Measurements from ENCODE around the gene NDUFS3. TPM values are rescaled to one million over a fixed set of nuclear protein-coding genes. Genes with fewer than 3 reads are reported as not detected.
"Not testable (repeated sequence)": the region's sequence is repeated elsewhere in the genome, so short reads cannot be mapped to it uniquely, and the experiment has no call there.

NDUFS3 gene
- total and polyA plus RNA-seq, 7 experiments from 2014 or later = 68.6 to 116 (median 108) TPM

- peaks cover 36 to 92% (median 67%) of the 10 kb centered on the region in 7 donors for H3K4me1 Mint-ChIP-seq
- Histone ChIP-seq H3K36me3 (ENCODE audit: control insufficient read depth in 2 of 3, insufficient read depth in 3 of 3, low read length in 3 of 3) (peaks cover 0 to 3% (median 0%) of the 10 kb centered on the region in 3 experiments), H3K27me3 (ENCODE audit: control insufficient read depth in 2 of 2, insufficient read depth in 2 of 2, low read length in 2 of 2) (no peaks in the 10 kb centered on the region), H3K27ac (ENCODE audit: low read depth, low read length) (no peak overlapping the region), H3K4me1 (ENCODE audit: control insufficient read depth in 2 of 2, insufficient read depth in 2 of 2, low read length in 2 of 2) (peaks cover 23 to 36% of the 10 kb centered on the region in 2 donors), H3K4me3 (ENCODE audit: low read length) (no peak overlapping the region), H3K9me3 (ENCODE audit: control insufficient read depth in 2 of 3, low read length in 3 of 3) (no peaks in the 10 kb centered on the region)
- H3K27me3 Mint-ChIP-seq = no peaks in the 10 kb centered on the region
- H3K4me3 Mint-ChIP-seq = peak overlapping the region in 8 of 10 donors; percentile 36 to 77 (median 60)
- DNase-seq (no peak), ATAC-seq (no peak)
- peaks cover 4 to 12% (median 8%) of the 10 kb centered on the region in 5 donors for H3K36me3 Mint-ChIP-seq
- CTCF ChIA-PET = interaction anchor here (1.1 kb wide), 1 partner anchor 15 kb away, joined by 3 read pairs; no protein-coding TSS in a partner anchor
- peak overlapping the region; percentile 14 to 86 (median 72) for H3K27ac Mint-ChIP-seq
- intact Hi-C loops (cut with micrococcal nuclease) = no loop called here
- H3K9me3 Mint-ChIP-seq = peaks cover 0 to 3% (median 0%) of the 10 kb centered on the region in 11 donors
- POLR2A ChIA-PET = interaction anchor here (1.4 kb wide), 1 partner anchor 38 kb away, joined by 3 read pairs; the partner anchor contains the start of genes KBTBD4 and NDUFS3
These were observed 37.8 kb upstream of the NDUFS3 start for GRCh38 chr11:47541070-47541469.

DNA sequence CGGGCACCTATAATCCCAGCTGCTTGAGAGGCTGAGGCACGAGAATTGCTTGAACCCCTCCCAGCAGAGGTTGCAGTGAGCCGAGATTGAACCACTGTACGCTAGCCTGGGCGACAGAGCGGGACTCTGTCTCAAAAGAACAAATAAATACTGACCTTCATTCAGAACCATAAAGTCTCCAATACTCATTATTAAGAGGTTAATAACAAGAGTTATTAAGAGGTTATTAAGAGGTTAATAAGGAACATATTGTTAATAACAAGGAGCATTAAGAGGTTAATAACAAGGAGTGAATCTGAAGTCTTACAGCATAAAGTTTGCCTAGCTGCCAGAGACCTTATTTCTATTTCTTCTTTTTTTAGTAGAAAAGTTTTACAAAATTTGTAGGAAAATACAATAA, 33.6 kb upstream of the NDUFS3 start:
- H3K9me3 ChIP-seq (ENCODE audit: control insufficient read depth in 2 of 3, low read length in 3 of 3) = no peaks in the 10 kb centered on the region
- H3K27me3 ChIP-seq (ENCODE audit: control insufficient read depth in 2 of 2, insufficient read depth in 2 of 2, low read length in 2 of 2) = no peaks in the 10 kb centered on the region
- Mint-ChIP-seq H3K9me3 (no peaks in the 10 kb centered on the region), H3K4me1 (peaks cover 40 to 92% (median 67%) of the 10 kb centered on the region in 7 donors), H3K4me3 (peak overlapping the region in 1 of 10 donors; percentile 34), H3K27me3 (no peaks in the 10 kb centered on the region), H3K36me3 (peaks cover 3 to 12% (median 4%) of the 10 kb centered on the region in 5 donors), H3K27ac (no peak overlapping the region)
- no peak for DNase-seq
- CTCF ChIA-PET = no interaction called here
- peaks cover 34 to 36% of the 10 kb centered on the region in 2 donors for H3K4me1 ChIP-seq (ENCODE audit: control insufficient read depth in 2 of 2, insufficient read depth in 2 of 2, low read length in 2 of 2)
- no peak for ATAC-seq
- no peak overlapping the region for H3K4me3 ChIP-seq (ENCODE audit: low read length)
- POLR2A ChIA-PET = no interaction called here
- no peak overlapping the region for H3K27ac ChIP-seq (ENCODE audit: low read depth, low read length)
- intact Hi-C loops (cut with micrococcal nuclease) = no loop called here
- H3K36me3 ChIP-seq (ENCODE audit: control insufficient read depth in 2 of 3, insufficient read depth in 3 of 3, low read length in 3 of 3) = peaks cover 0 to 4% (median 0%) of the 10 kb centered on the region in 3 experiments

- Mint-ChIP-seq H3K27ac (peak overlapping the region in 1 of 9 donors; percentile 14), H3K36me3 (peaks cover 0 to 11% (median 5%) of the 10 kb centered on the region in 5 donors), H3K4me1 (peaks cover 42 to 92% (median 67%) of the 10 kb centered on the region in 7 donors), H3K4me3 (peak overlapping the region in 3 of 10 donors; percentile 20 to 53 (median 21))
- H3K27me3 ChIP-seq (ENCODE audit: control insufficient read depth in 2 of 2, insufficient read depth in 2 of 2, low read length in 2 of 2); H3K27me3 Mint-ChIP-seq; H3K9me3 Mint-ChIP-seq; H3K36me3 ChIP-seq (ENCODE audit: control insufficient read depth in 2 of 3, insufficient read depth in 3 of 3, low read length in 3 of 3); H3K4me3 ChIP-seq (ENCODE audit: low read length); H3K27ac ChIP-seq (ENCODE audit: low read depth, low read length); ATAC-seq; intact Hi-C loops (cut with micrococcal nuclease); DNase-seq; H3K9me3 ChIP-seq (ENCODE audit: control insufficient read depth in 2 of 3, low read length in 3 of 3): not testable (repeated sequence)
- ChIA-PET CTCF (interaction anchor here (0.7 kb wide), 1 partner anchor 394 kb away, joined by 3 read pairs; no protein-coding TSS in a partner anchor), POLR2A (interaction anchor here (0.7 kb wide), 1 partner anchor 12 kb away, joined by 4 read pairs; no protein-coding TSS in a partner anchor)
- H3K4me1 ChIP-seq (ENCODE audit: control insufficient read depth in 2 of 2, insufficient read depth in 2 of 2, low read length in 2 of 2) = peaks cover 37 to 45% of the 10 kb centered on the region in 2 donors
These were observed 32.6 kb upstream of the NDUFS3 start for GRCh38 chr11:47546274-47546673.

DNA sequence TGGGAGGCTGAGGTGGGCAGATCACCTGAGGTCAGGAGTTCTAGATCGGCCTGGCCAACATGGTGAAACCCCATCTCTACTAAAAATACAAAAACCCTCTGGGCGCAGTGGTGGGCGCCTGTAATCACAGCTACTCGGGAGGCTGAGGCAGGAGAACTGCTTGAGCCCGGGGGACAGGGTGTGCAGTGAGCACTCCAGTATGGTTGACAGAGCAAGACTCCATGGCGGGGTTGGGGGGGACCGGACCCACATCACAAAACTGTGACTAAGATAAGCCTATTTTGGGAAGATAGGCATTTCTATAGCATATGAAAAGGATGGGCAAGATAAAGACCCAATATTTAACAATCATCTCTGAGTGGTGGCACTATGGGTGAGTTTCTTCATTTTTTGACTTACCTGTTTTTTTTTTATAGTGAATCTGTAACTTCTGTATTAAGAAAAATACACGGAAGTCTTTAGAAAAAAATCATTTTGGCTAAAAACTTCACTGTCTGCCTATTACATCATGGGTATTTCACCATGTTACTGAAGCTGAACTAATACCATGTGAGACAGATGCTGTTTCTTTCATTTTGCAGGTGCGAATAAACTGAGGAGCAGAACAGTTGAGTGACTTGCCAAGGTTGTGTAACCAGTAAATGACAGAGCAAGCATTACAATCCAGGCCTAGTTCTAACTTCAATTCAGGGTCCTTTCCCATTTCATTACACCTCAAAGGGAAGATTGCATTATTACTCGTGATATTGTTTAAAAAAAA, 28.4 kb upstream of the NDUFS3 start:
- intact Hi-C loops (cut with micrococcal nuclease) = loop anchor here (5.0 to 10.0 kb wide), 8 partner anchors 38 to 1633 kb away; partner anchors contain the start of genes AGBL2 (in 1 of the 2), ARFGAP2 (in 1 of the 2), ATG13 (in 1 of the 2) and CKAP5 (in 1 of the 2)
- H3K27me3 ChIP-seq (ENCODE audit: control insufficient read depth in 2 of 2, insufficient read depth in 2 of 2, low read length in 2 of 2) = no peaks in the 10 kb centered on the region
- H3K4me3 ChIP-seq (ENCODE audit: low read length) = peak overlapping the region; percentile 87
- no peaks in the 10 kb centered on the region for H3K9me3 ChIP-seq (ENCODE audit: control insufficient read depth in 2 of 3, low read length in 3 of 3)
- H3K9me3 Mint-ChIP-seq = peaks cover 0 to 2% (median 0%) of the 10 kb centered on the region in 11 donors
- H3K27me3 Mint-ChIP-seq = no peaks in the 10 kb centered on the region
- H3K4me3 Mint-ChIP-seq = peak overlapping the region; percentile 51 to 100 (median 96)
- ChIA-PET CTCF (no interaction called here), POLR2A (interaction anchor here (0.9 to 7.3 kb wide), 3 partner anchors 15 to 28 kb away, joined by 4 to 38 read pairs (median 25); partner anchors contain the start of genes KBTBD4, NDUFS3 and PTPMT1)
- DNase-seq (no peak), ATAC-seq (no peak)
- peak overlapping the region in 8 of 9 donors; percentile 7 to 97 (median 79) for H3K27ac Mint-ChIP-seq
- peaks cover 0 to 4% (median 0%) of the 10 kb centered on the region in 3 experiments for H3K36me3 ChIP-seq (ENCODE audit: control insufficient read depth in 2 of 3, insufficient read depth in 3 of 3, low read length in 3 of 3)
- H3K36me3 Mint-ChIP-seq = peaks cover 0 to 16% (median 7%) of the 10 kb centered on the region in 5 donors
- H3K4me1 Mint-ChIP-seq = peaks cover 42 to 77% (median 55%) of the 10 kb centered on the region in 7 donors
- peak overlapping the region; percentile 89 for H3K27ac ChIP-seq (ENCODE audit: low read depth, low read length)
- H3K4me1 ChIP-seq (ENCODE audit: control insufficient read depth in 2 of 2, insufficient read depth in 2 of 2, low read length in 2 of 2) = peaks cover 32 to 34% of the 10 kb centered on the region in 2 donors

GRCh38 chr11:47551086-47551485, 27.8 kb upstream of the NDUFS3 start:
- intact Hi-C loops (cut with micrococcal nuclease) = loop anchor here (5.0 to 10.0 kb wide), 8 partner anchors 39 to 1634 kb away; partner anchors contain the start of genes AGBL2 (in 1 of the 2), ARFGAP2 (in 1 of the 2), ATG13 (in 1 of the 2) and CKAP5 (in 1 of the 2)

DNA sequence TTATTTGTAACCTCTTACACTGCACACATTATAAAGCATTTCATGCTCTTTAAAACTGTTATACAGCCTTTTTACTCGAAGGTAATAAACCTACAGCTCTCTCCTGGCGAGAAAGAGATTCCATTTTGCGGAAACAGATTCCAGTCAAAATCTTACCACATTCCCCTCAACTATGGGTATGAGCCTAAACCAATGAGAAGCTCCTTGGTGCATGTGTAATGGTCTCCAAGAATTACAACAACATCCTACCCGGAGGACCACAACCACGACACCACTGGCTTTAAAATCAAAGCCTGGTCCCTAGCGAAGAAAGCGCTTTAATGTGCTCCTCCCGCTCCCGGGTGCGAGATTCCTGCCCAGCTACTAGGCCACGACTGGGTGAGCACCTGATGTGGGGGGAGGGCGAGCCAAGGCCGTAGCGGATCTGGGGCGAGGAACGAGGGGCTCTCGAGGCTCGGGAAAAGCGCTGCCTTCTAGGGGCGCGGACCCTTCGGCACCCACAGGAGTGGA, 26.8 kb upstream of the NDUFS3 start:
- Mint-ChIP-seq H3K4me1 (peaks cover 40 to 64% (median 48%) of the 10 kb centered on the region in 7 donors), H3K9me3 (peaks cover 0 to 2% (median 0%) of the 10 kb centered on the region in 11 donors), H3K4me3 (peak overlapping the region; percentile 93 to 100 (median 96)), H3K36me3 (peaks cover 0 to 15% (median 5%) of the 10 kb centered on the region in 5 donors), H3K27ac (peak overlapping the region; percentile 86 to 97 (median 95)), H3K27me3 (no peaks in the 10 kb centered on the region)
- Histone ChIP-seq H3K9me3 (ENCODE audit: control insufficient read depth in 2 of 3, low read length in 3 of 3) (no peaks in the 10 kb centered on the region), H3K27ac (ENCODE audit: low read depth, low read length) (peak overlapping the region; percentile 89), H3K36me3 (ENCODE audit: control insufficient read depth in 2 of 3, insufficient read depth in 3 of 3, low read length in 3 of 3) (no peaks in the 10 kb centered on the region), H3K4me1 (ENCODE audit: control insufficient read depth in 2 of 2, insufficient read depth in 2 of 2, low read length in 2 of 2) (peaks cover 27 to 34% of the 10 kb centered on the region in 2 donors), H3K4me3 (ENCODE audit: low read length) (peak overlapping the region; percentile 87), H3K27me3 (ENCODE audit: control insufficient read depth in 2 of 2, insufficient read depth in 2 of 2, low read length in 2 of 2) (no peaks in the 10 kb centered on the region)
- DNase-seq (peak in 6 of 9 donors; percentile 4 to 51 (median 8)), ATAC-seq (no peak)
- ChIA-PET CTCF (interaction anchor here (1.0 kb wide), 1 partner anchor 65 kb away, joined by 3 read pairs; no protein-coding TSS in a partner anchor), POLR2A (interaction anchor here (0.5 to 7.3 kb wide), 9 partner anchors 12 to 430 kb away, joined by 3 to 38 read pairs (median 3); partner anchors contain the start of genes KBTBD4, NDUFS3 and PTPMT1)
- intact Hi-C loops (cut with micrococcal nuclease) = loop anchor here (1.0 to 10.0 kb wide), 14 partner anchors 40 to 1635 kb away; partner anchors contain the start of genes ARFGAP2 (in 2 of the 2), ACP2 (in 1 of the 2), AGBL2 (in 1 of the 2) and ARHGAP1 (in 1 of the 2)

More at GRCh38 chr11:47551086-47551485, 27.8 kb upstream of the NDUFS3 start:
- Histone ChIP-seq H3K27ac (ENCODE audit: low read depth, low read length) (peak overlapping the region; percentile 89), H3K9me3 (ENCODE audit: control insufficient read depth in 2 of 3, low read length in 3 of 3) (no peaks in the 10 kb centered on the region), H3K27me3 (ENCODE audit: control insufficient read depth in 2 of 2, insufficient read depth in 2 of 2, low read length in 2 of 2) (no peaks in the 10 kb centered on the region), H3K4me1 (ENCODE audit: control insufficient read depth in 2 of 2, insufficient read depth in 2 of 2, low read length in 2 of 2) (peaks cover 32 to 34% of the 10 kb centered on the region in 2 donors), H3K4me3 (ENCODE audit: low read length) (peak overlapping the region; percentile 87), H3K36me3 (ENCODE audit: control insufficient read depth in 2 of 3, insufficient read depth in 3 of 3, low read length in 3 of 3) (peaks cover 0 to 4% (median 0%) of the 10 kb centered on the region in 3 experiments)
- H3K9me3 Mint-ChIP-seq = peaks cover 0 to 2% (median 0%) of the 10 kb centered on the region in 11 donors
- peaks cover 0 to 16% (median 7%) of the 10 kb centered on the region in 5 donors for H3K36me3 Mint-ChIP-seq
- H3K27ac Mint-ChIP-seq = peak overlapping the region; percentile 66 to 97 (median 91)
- DNase-seq (no peak), ATAC-seq (no peak)
- peaks cover 42 to 71% (median 55%) of the 10 kb centered on the region in 7 donors for H3K4me1 Mint-ChIP-seq
- ChIA-PET POLR2A (interaction anchor here (0.8 to 7.3 kb wide), 3 partner anchors 12 to 27 kb away, joined by 3 to 38 read pairs (median 25); partner anchors contain the start of genes KBTBD4, NDUFS3 and PTPMT1), CTCF (no interaction called here)
- H3K4me3 Mint-ChIP-seq = peak overlapping the region; percentile 93 to 100 (median 96)
- no peaks in the 10 kb centered on the region for H3K27me3 Mint-ChIP-seq
